ENCODE measurements around the gene PARP9.
"Not testable (repeated sequence)": the region's sequence is repeated elsewhere in the genome, so short reads cannot be mapped to it uniquely, and the experiment has no call there.

PARP9 gene

GRCh38 chr3:122576174-122576940, 12.3 kb upstream of the PARP9 start:
- Histone ChIP-seq H3K4me1 (ENCODE audit: insufficient read depth, insufficient read length) (no peaks in the 10 kb centered on the region), H3K36me3 (ENCODE audit: insufficient read depth, insufficient read length, low read length) (no peaks in the 10 kb centered on the region), H3K4me3 (ENCODE audit: insufficient read length, low read depth) (no peak overlapping the region), H3K27me3 (ENCODE audit: insufficient read depth, insufficient read length) (no peaks in the 10 kb centered on the region), H3K9ac (ENCODE audit: insufficient read length, low read depth) (no peak overlapping the region), H3K9me3 (ENCODE audit: insufficient read depth, low read length) (no peaks in the 10 kb centered on the region; the same call in 1 of the 2 replicates)
- TF ChIP-seq ZNF274 (IDR thresholded peaks at IDR 0.05; ENCODE audit: low read depth, low read length) (no peak), YY1 (IDR thresholded peaks at IDR 0.05; ENCODE audit: insufficient read depth, insufficient read length) (no peak), SUZ12 (IDR thresholded peaks at IDR 0.05; ENCODE audit: extremely low read depth, insufficient read depth, insufficient read length) (no peak)
- no peak for DNase-seq (ENCODE audit: low read depth, low spot score)

- TF ChIP-seq SUZ12 (IDR thresholded peaks at IDR 0.05; ENCODE audit: extremely low read depth, insufficient read depth, insufficient read length) (no peak), YY1 (IDR thresholded peaks at IDR 0.05; ENCODE audit: insufficient read depth, insufficient read length) (no peak), ZNF274 (IDR thresholded peaks at IDR 0.05; ENCODE audit: low read depth, low read length) (no peak)
- Histone ChIP-seq H3K9ac (ENCODE audit: insufficient read length, low read depth) (no peak overlapping the region), H3K36me3 (ENCODE audit: insufficient read depth, insufficient read length, low read length) (no peaks in the 10 kb centered on the region)
These were observed 8.9 kb upstream of the PARP9 start for GRCh38 chr3:122572940-122573412.

GRCh38 chr3:122568755-122569154, 4.7 kb upstream of the PARP9 start:
- peaks cover 4% of the 10 kb centered on the region for H3K36me3 ChIP-seq (ENCODE audit: insufficient read depth, insufficient read length, low read length)
- H3K4me3 ChIP-seq (ENCODE audit: insufficient read length, low read depth), result no peak overlapping the region
- H3K27me3 ChIP-seq (ENCODE audit: insufficient read depth, insufficient read length), result peaks cover 15% of the 10 kb centered on the region
- TF ChIP-seq YY1 (IDR thresholded peaks at IDR 0.05; ENCODE audit: insufficient read depth, insufficient read length) (no peak), ZNF274 (IDR thresholded peaks at IDR 0.05; ENCODE audit: low read depth, low read length) (no peak), SUZ12 (IDR thresholded peaks at IDR 0.05; ENCODE audit: extremely low read depth, insufficient read depth, insufficient read length) (no peak)
- no peaks in the 10 kb centered on the region for H3K9me3 ChIP-seq (ENCODE audit: insufficient read depth, low read length)
- no peak for DNase-seq (ENCODE audit: low read depth, low spot score)
- H3K4me1 ChIP-seq (ENCODE audit: insufficient read depth, insufficient read length), result no peaks in the 10 kb centered on the region
- H3K9ac ChIP-seq (ENCODE audit: insufficient read length, low read depth), result no peak overlapping the region

More at GRCh38 chr3:122572940-122573412, 8.9 kb upstream of the PARP9 start:
- H3K9me3 ChIP-seq (ENCODE audit: insufficient read depth, low read length), result no peaks in the 10 kb centered on the region
- H3K27me3 ChIP-seq (ENCODE audit: insufficient read depth, insufficient read length), result no peaks in the 10 kb centered on the region
- peak; percentile 48 for DNase-seq (ENCODE audit: low read depth, low spot score)
- no peaks in the 10 kb centered on the region for H3K4me1 ChIP-seq (ENCODE audit: insufficient read depth, insufficient read length)
- no peak overlapping the region for H3K4me3 ChIP-seq (ENCODE audit: insufficient read length, low read depth)

- not testable (repeated sequence) for DNase-seq (ENCODE audit: low read depth, low spot score); H3K9me3 ChIP-seq (ENCODE audit: insufficient read depth, low read length); H3K36me3 ChIP-seq (ENCODE audit: insufficient read depth, insufficient read length, low read length); H3K4me1 ChIP-seq (ENCODE audit: insufficient read depth, insufficient read length); H3K9ac ChIP-seq (ENCODE audit: insufficient read length, low read depth); H3K4me3 ChIP-seq (ENCODE audit: insufficient read length, low read depth)
- H3K27me3 ChIP-seq (ENCODE audit: insufficient read depth, insufficient read length), result peaks cover 20% of the 10 kb centered on the region
These were observed 4.0 kb upstream of the PARP9 start for GRCh38 chr3:122568131-122568530.

GRCh38 chr3:122563717-122564025, 429 bp downstream of the PARP9 start:
- peak overlapping the region; percentile 84 for H3K9ac ChIP-seq (ENCODE audit: insufficient read length, low read depth)
- TF ChIP-seq YY1 (IDR thresholded peaks at IDR 0.05; ENCODE audit: insufficient read depth, insufficient read length) (no peak), ZNF274 (IDR thresholded peaks at IDR 0.05; ENCODE audit: low read depth, low read length) (no peak), SUZ12 (IDR thresholded peaks at IDR 0.05; ENCODE audit: extremely low read depth, insufficient read depth, insufficient read length) (no peak)

GRCh38 chr3:122562923-122563716, 980 bp downstream of the PARP9 start:
- peaks cover 24% of the 10 kb centered on the region for H3K27me3 ChIP-seq (ENCODE audit: insufficient read depth, insufficient read length)
- TF ChIP-seq SUZ12 (IDR thresholded peaks at IDR 0.05; ENCODE audit: extremely low read depth, insufficient read depth, insufficient read length), result no peak
- TF ChIP-seq YY1 (IDR thresholded peaks at IDR 0.05; ENCODE audit: insufficient read depth, insufficient read length), result no peak
- no peak for TF ChIP-seq ZNF274 (IDR thresholded peaks at IDR 0.05; ENCODE audit: low read depth, low read length)
- H3K4me3 ChIP-seq (ENCODE audit: insufficient read length, low read depth), result no peak overlapping the region
- DNase-seq (ENCODE audit: low read depth, low spot score), result no peak
- H3K9me3 ChIP-seq (ENCODE audit: insufficient read depth, low read length), result no peaks in the 10 kb centered on the region
- H3K36me3 ChIP-seq (ENCODE audit: insufficient read depth, insufficient read length, low read length), result peaks cover 4% of the 10 kb centered on the region
- H3K4me1 ChIP-seq (ENCODE audit: insufficient read depth, insufficient read length), result no peaks in the 10 kb centered on the region
- no peak overlapping the region for H3K9ac ChIP-seq (ENCODE audit: insufficient read length, low read depth)

More at GRCh38 chr3:122563717-122564025, 429 bp downstream of the PARP9 start:
- Histone ChIP-seq H3K4me3 (ENCODE audit: insufficient read length, low read depth) (peak overlapping the region; percentile 65), H3K27me3 (ENCODE audit: insufficient read depth, insufficient read length) (peaks cover 24% of the 10 kb centered on the region), H3K4me1 (ENCODE audit: insufficient read depth, insufficient read length) (no peaks in the 10 kb centered on the region), H3K9me3 (ENCODE audit: insufficient read depth, low read length) (no peaks in the 10 kb centered on the region), H3K36me3 (ENCODE audit: insufficient read depth, insufficient read length, low read length) (peaks cover 4% of the 10 kb centered on the region)
- no peak for DNase-seq (ENCODE audit: low read depth, low spot score)

- TF ChIP-seq ZNF274 (IDR thresholded peaks at IDR 0.05; ENCODE audit: low read depth, low read length), result no peak
- no peak for TF ChIP-seq YY1 (IDR thresholded peaks at IDR 0.05; ENCODE audit: insufficient read depth, insufficient read length)
- no peak for TF ChIP-seq SUZ12 (IDR thresholded peaks at IDR 0.05; ENCODE audit: extremely low read depth, insufficient read depth, insufficient read length)
- Histone ChIP-seq H3K4me1 (ENCODE audit: insufficient read depth, insufficient read length) (peaks cover under 1% of the 10 kb centered on the region), H3K9me3 (ENCODE audit: insufficient read depth, low read length) (no peaks in the 10 kb centered on the region), H3K27me3 (ENCODE audit: insufficient read depth, insufficient read length) (peaks cover 24% of the 10 kb centered on the region), H3K4me3 (ENCODE audit: insufficient read length, low read depth) (no peak overlapping the region), H3K9ac (ENCODE audit: insufficient read length, low read depth) (no peak overlapping the region), H3K36me3 (ENCODE audit: insufficient read depth, insufficient read length, low read length) (no peaks in the 10 kb centered on the region)
- no peak for DNase-seq (ENCODE audit: low read depth, low spot score)
These were observed 3.4 kb downstream of the PARP9 start for GRCh38 chr3:122560680-122561079.

All from NT2/D1 (cell line).